HG02623 (cell line): ENCODE results near the gene PUM1.
"Not testable (repeated sequence)": the region's sequence is repeated elsewhere in the genome, so short reads cannot be mapped to it uniquely, and the experiment has no call there.

ENCODE experiments used
- ATAC-seq: cut with Tn5 transposase; IDR thresholded peaks from one replicate; pipeline ENCODE4 v1.9.1; 2021; ENCODE audit warnings: moderate library complexity; ENCODE audit not compliant: unreplicated experiment

PUM1 gene

DNA sequence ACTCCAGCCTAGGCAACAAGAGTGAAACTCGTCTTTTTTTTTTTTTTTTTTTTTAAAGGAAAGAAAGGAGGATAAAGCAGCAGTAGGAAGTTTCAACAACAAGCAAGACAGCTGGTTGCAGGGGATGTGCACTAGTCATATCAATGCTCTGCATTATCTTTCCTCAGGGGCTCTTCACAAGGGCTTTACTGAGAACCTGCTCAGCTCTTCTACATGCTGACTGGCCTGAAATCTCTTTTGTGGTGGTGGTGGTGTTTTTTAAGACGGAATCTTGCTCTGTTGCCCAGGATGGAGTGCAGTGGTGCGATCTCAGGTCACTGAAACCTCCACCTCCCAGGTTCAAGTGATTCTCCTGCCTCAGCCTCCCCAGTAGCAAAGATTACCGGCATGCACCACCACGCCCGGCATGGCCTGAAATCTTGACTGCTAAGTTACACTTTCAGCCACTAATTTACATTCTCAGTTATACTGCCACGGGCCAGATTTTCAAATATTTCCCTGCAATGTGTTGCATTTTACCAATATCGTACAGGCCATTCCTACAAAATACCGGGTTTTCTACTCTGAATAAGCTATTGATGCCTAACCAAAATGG is 68.0 kb downstream of the PUM1 start:
- no peak for ATAC-seq

DNA sequence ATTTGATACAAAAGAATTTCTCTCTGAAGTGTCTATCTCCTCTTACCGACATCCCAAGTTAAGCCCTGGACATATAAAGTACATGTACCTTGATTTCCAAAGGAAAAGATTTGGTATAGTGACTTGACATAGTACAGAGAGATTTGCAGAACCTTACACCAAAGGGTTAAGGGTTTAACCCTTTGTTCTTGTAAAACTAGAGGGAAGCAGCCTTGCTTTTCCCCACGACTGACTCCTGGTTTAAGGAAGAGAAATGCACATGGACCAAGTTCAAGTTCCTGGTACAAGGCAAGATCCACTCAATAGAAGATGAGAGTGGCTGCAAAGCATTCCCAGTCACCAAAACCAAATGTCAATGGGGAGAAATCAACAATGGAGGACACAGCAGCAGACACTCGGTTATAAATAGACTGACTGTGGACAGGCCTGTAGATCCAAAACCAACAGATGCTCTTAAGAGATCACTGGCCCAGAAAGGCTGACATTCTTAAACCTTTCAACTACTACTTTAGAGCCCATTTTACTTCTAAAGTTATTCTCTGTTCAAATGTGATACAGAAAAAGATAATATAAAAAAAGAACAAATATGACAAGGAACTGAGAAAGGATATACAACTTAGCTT is 69.4 kb downstream of the PUM1 start:
- no peak for ATAC-seq

DNA sequence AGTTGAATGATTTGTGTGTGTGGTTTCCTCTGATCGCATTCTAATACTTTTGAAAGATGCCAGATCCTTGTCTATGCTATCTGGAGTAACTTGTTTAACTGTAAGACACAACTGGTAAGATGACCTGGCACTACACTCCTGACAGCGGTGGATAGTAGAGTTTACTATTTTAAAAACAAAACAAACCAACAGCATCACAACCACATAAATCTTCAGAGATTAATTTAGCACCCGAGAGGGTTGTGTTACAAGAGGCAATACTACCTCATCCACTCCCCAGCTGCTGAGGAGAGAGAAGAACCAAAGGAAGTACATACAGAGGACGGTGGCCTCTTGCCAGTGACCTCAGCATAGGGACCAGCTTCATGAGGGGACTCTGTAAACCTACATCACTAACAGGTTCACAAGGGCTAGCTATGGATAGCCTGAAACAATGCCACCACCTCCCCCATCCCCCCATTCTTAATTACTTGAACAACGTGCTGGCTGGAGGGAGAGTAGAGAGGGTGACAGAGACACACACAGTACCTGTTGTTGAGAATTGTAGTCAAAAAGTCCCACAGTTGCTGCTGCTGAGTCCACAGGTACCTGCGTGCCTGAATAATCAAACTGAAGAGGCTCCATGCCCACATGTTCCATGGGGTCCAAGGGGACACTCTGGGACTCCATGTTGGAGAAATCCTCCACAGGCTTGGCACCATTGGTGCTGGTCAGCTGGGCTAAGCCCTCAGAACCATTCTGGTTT is 73.5 kb downstream of the PUM1 start:
- ATAC-seq: no peak

DNA sequence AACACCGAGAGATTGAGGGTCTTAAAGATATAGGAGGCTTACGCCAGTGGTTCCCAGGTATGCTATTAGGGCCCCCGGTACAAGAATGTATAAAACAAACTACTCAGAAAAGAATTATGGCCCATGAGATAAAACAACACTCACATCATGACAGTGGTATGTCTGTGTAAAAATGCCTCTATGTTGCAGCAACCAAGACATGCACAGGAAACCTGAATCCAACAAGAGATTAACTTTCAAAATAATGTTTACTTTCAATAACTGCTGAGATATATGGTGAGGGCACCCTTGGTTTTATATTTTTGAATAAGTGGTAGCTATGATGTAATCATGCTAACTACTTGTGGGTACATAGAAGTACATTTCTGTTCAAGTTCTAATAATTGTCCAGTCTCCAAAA is 74.9 kb downstream of the PUM1 start:
- ATAC-seq: no peak

DNA sequence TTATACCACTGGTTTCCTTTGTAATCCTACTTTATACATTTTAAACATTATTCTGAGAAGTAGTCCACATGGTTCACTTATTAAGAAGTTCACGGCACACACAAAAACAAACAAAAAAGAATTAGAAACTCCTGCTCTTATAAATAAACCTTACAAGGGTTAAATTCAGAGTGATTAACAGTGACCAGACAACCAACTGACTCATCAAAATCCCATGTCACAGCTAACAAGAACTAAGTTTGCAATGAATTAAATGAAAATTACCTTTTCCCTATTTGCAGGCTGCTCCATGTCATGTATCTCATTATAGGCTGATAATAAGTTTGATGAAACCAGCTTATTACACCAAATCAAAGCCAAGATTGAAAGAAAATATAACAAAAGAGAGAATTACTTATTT is 77.5 kb downstream of the PUM1 start:
- ATAC-seq: no peak

DNA sequence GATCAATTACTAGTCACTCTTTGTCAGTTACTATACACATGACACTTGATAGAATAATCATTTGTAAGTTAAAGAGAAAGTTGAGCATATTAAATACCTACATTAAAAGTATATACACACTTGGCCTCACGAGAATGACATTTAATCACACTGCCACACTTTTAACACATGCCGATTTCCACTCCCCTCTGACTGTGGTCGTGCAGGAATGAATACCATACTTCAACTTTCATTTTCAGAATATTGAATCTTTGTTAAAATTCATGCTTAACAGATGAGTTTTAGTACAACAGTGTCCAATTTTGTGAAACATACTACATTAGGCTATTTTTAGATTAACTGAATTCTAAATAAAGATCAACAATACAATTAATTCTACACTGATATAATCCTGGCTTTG is 78.8 kb downstream of the PUM1 start:
- no peak for ATAC-seq

DNA sequence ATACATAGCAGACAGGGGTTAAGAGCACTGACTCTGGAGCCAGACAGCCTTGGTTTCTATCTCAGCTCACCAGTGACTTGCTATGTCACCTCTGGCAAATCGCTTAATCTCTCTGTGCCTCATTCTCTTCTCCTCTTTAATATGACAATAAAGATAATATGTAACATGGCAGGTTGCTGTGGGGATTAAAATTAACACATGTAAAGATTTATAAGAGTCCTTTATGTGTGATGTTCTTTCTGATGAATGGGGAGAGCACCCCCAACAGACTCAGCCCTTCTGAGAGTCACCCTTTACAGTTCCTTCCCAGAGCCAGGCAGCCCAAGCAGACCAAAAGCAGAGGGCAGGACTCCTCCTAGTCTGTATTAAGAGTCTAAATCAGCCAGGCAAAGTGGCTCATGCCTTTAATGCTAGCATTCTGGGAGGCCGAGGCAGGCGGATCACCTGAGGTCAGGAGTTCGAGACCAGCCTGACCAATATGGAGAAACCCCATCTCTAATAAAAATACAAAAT is 80.5 kb downstream of the PUM1 start:
- no peak for ATAC-seq

DNA sequence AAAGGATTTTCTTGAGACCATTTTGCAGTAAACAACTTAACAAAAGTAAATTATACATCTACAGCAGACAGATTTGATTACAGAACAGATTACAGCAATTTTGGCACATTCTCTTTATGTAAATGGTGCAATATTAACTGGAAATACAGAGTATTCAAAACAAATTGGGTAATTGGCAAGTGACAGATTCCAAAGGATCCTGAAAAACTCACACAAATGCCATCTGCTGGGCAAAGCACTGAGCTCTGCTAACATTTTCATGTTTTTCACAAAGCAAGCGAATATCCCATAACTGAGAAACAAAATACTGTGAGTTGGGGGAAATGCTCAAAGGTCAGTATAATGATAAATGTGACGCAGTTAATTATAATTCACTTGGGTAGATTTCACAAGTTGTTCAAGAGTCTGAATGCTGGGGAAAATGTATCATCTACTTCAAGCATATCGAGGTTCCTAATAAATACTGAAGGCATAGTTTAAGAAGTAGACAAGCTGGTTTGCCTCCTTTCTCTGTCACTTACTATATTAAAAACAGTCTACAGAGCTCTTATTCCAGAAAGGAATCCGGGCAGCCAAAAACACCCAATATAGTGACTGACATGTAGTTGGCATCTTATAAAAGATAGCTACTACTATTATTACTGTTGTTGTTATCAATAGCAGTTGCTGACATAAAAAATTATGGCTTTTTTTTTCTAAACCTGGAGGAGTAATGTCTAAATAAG is 81.2 kb downstream of the PUM1 start:
- no peak for ATAC-seq

DNA sequence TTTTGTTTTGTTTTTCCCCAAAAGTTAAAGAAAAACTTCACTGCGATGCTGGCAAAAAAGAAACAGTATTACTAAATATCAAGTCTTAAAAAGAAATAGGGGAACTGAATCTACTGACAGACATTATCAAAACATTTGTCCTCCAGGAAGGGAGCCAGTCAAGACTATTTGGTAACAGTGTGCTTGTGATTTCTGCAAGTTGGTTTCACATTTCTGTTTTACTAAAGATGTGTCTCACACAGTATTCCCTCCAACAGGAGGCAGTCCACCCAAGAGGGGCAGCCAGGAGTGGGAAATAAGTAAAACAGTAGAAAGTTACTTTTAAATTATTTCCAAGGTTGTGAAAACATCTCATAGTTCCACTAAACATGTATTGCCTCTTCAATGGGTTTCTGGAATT is 82.6 kb downstream of the PUM1 start:
- ATAC-seq: no peak

DNA sequence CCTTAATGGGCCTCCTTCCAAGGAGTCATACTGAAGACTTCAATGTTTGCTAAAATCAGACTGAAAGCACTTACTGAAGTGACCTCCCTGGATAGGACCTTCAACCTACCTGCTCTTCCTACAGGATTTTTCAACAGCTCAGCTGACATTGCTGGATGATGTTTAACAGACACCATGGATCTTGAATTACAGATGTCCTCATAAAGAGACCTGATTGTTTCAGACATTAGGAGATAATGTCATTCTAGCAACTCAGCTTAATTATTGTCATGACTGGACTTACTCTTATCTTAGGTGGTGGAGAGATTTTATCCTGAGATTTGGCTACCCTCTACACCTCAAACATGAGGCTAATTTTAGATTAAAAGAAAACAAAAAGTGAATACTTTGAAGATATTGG is 83.1 kb downstream of the PUM1 start:
- ATAC-seq: no peak

DNA sequence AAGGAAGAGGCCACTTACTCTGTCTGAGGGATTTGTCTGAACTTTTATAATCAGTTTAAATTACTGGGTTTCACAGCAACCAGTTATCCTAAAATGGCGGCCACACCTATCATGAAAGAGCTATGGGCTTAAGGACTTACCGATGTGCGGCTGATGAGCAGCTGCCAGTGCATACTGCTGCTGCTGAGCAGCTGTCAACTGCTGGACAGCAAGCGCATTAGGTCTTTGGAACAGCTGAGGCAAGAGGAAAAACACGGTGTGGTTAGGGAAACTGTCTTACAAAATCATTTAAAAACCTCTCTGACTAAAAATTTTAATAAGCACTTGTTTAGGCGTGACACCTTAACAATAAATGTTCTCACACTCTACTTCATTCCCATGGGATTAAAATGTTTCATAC is 84.3 kb downstream of the PUM1 start:
- ATAC-seq: no peak

DNA sequence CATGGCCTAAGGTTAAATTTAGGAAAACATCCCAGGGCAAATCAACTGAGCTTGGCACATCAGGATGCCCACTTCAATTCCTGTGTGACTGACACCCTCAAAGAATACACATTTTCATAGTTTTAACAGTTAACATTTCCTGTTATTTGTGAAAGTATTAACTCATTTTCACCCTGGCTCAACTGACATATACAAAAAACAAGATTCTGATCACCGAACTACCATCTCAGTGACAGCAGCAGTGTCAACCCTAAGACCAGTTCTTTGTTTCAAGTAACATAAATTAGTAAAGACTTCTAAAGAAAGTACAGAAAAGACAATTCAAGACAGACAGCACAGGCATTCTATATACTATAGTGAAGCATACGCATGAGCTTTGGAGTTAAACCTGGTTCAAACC is 88.0 kb downstream of the PUM1 start:
- ATAC-seq: no peak

DNA sequence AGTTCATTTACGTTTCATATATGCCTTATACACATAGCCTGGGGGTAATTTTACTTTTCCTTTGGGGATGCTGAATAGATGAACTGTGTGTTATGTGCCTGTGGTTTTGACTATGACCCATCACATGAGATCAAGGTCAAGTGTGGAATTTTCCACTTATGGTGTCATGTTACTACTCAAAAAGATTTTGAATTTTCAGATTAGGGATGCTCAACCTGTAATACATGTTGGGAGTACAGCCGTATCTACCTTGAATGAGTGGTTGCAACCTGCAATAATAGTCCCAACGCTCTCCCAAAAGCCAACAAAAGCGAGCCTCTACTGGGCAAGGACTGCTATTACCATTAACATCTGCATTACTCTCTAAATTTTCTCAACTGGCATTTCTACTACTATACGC is 88.4 kb downstream of the PUM1 start:
- no peak for ATAC-seq

DNA sequence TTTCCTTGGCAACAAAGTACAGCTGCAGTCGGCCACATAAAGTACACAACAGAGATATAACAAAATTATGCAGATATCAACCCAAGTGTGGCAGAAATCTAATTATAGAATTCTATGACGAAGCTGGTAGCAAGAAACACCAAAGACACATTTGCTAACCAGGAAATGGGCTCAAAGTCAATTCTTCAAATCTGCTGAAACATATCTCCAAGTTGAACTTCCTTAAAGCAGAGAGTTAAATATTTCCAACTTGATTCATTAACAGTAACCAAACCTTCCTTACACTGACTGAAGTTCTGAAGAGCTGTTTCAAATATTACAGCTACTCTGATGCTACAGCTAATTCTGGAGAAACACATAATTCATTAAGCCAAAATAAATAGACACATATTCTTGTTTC is 89.4 kb downstream of the PUM1 start:
- no peak for ATAC-seq

DNA sequence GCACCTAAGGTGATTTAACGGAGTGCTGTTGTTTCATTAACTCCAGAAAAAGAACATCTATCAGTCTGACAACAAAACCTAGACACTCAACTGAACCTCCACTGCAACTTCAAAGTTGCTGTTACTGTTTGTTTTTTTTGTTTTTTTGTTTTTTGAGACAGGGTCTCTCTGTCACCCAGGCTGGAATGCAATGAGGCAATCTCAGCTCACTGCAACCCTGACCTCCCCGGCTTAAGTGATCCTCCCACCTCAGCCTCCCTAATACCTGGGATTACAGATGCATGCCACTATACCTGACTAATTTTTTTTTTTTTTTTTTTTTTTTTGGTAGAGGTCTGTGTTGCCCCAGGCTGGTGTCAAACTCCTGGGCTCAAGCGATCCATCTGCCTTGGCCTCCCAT is 90.3 kb downstream of the PUM1 start:
- no peak for ATAC-seq

DNA sequence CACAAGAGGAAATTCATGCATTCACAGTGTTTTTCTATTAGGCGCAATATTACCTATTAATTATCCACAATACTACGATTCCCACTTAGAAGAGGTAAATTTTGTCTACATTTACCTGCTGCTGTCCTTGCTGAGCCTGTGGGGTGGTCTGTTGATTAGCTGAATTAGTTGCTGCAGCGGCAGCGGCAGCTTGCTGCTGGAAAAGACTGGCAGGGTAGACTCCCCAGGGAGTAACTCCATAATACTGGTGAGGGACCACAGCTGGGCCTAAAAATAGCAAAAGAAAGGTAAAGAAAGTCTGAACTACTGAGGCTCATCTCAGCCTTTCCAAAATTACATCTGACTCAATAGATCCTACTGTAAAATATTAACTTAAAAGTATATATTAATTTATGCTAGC is 91.0 kb downstream of the PUM1 start:
- no peak for ATAC-seq

DNA sequence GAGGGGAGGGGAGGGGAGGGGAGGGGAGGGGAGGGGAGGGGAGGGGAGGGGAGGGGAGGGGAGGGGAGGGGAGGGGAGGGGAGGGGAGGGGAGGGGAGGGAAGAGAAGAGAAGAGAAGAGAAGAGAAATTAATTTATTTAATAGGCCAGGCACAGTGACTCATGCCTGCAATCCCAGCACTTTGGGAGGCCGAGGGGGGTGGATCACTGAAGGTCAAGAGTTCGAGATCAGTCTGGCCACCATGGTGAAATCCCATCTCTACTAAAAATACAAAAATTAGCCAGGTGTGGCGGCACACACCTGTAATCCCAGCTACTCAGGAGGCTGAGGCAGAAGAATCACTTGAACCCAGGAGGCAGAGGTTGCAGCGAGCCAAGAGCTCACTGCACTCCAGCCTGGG is 93.2 kb downstream of the PUM1 start:
- ATAC-seq: not testable (repeated sequence)

DNA sequence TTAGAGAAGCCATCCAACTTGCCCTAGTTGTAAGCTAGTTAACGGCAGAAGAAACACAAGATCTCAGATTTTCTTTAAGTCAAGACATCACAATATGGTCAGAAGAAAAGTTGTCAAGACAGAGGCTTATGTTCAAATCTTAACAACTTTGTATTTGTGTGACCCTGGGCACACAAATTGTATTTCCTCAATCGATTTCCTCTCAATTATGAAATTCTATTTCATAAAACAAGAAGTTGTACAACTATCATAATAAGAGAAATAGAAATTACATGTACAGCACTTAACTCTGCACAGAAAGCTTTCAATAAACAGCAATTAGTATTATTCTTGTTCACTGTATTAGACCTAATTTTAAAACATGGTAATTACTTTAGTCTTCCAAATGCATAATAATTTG is 94.0 kb downstream of the PUM1 start:
- no peak for ATAC-seq

DNA sequence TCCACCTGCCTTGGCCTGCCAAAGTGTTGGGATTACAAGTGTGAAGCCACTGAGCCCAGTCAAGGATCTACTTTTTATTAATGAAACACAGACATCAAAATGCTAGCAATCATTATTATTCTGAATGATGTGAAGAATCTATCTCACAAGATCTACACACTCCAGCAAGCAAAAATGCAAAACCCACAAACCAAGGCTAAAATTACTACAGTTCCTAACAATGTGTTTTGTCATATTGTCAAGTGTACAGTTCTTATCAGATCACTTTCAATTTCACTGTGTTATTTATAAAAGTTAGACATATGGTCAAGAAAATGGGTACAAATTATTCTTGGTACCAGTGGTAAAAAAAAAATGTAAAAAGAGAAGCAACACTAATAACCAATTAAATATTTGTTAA is 95.6 kb downstream of the PUM1 start:
- no peak for ATAC-seq

DNA sequence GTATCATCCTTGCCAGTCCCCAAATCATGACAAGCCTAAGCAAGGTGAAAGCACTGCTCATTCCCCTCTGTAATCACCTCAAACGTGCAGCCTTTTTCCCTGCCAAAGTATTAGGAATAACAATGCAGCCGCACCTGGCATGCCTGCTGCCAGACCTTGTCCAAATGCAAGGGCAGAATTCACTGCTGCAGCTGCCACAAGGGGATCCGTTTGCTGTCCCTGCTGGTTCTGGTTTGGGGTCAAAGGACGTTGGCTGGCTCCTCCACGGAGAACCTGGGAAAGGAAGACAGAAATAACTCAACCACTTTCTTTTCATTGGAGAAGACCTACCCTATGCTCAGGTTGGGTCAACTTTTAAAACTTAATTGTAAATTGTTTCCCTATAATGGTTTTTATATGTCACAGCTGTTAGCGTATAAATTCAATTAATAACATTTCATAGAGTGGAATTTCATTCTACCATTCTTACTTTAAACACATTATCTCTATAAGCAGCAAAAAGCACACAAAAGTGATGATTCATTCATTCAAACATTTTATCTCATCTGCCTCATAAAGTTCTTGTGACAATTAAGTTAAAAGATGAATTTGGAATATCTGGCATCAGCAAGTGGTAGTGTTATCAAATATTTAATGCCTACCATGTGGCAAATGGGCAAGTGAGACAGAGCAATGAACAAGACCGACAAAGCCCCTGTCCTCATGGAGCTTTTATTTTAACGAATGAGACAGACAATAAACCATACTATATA is 97.1 kb downstream of the PUM1 start:
- no peak for ATAC-seq
